HG03354 (cell line): Measurements from ENCODE around the gene XRCC1.
A peak's percentile ranks its signal among the peaks of the same experiment; 100 is the strongest.
"Not testable (repeated sequence)": the region's sequence is repeated elsewhere in the genome, so short reads cannot be mapped to it uniquely, and the experiment has no call there.

Experiments used
- ATAC-seq: cut with Tn5 transposase; IDR thresholded peaks from one replicate; pipeline ENCODE4 v1.9.1; 2021; ENCODE audit warnings: mild to moderate bottlenecking; ENCODE audit not compliant: unreplicated experiment, poor library complexity, severe bottlenecking

XRCC1 gene

GRCh38 chr19:43525836-43526771, 49.2 kb downstream of the XRCC1 start:
- no peak for ATAC-seq

DNA sequence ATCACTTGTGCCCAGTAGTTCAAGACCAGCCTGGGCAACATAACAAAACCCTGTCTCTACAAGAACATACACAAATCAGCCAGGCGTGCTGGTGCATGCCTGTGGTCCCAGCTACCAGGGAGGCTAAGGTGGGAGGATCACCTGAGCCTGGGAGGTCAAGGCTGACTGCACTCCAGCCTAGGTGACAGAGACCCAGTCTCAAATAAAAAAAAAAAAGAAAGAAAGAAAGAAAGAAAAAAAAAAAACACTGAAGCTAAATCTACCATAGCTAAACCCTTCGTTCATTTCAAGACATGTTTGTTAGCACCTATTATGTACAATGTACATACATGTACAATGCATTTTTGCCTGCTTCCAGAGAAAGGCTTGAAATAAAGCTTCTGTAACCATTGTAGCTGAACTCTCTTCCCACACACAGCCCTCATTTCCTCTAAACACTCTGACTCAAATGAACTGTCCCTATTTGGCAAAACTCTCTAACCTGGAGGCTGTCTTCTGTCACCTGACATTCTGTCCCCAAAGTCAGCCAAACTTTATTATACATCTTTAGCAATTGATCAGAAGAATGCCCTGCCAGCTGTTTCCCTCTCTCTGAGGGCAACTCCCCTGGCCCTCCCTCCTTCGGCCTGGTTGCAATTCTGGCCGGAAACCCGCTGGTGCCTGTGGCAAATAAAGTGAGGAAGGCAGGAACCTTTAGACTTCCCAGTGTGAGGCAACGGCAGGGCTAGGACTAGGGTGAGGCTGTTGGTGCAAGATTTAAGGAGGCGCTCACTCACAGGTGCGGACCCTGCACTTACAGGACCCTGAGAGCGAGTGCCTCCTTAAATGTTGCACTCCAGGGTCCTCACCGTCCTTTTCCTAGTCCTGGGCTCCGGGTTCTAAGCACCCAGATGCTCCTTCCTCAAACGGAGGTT, 50.1 kb downstream of the XRCC1 start:
- no peak for ATAC-seq

DNA sequence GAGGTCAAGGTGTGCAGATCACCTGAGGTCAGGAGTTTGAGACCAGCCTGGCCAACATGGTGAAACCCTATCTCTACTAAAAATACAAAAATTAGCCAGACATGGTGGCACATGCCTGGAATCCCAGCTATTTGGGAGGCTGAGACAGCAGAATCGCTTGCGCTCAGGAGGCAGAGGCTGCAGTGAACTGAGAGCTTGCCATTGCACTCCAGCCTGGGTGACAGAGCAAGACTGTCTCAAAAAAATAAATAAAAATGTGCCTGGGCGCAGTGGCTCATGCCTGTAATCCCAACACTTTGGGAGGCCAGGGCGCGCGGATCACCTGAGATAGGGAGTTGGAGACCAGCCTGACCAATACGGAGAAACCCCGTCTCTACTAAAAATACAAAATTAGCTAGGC, 51.6 kb downstream of the XRCC1 start:
- not testable (repeated sequence) for ATAC-seq

DNA sequence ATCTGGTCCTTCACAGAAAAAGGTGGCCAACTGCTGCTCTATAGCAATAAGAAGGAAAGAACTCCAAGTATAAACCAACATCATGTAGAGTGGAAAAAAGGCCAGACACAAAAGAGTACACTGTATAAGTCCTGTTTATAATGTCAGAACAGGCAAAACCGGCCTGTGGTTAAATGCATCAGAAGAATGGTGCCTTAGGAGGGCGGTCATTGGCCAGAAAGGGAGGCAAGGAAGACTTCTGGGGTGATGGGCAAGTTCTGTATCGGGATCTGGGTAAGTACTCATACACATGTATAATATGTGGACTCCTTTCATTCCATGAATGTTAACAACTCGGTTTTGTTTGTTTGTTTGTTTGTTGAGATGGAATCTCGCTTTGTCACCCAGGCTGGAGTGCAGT, 52.4 kb downstream of the XRCC1 start:
- no peak for ATAC-seq

- ATAC-seq, result no peak
Measured at GRCh38 chr19:43519436-43520088, 55.8 kb downstream of the XRCC1 start.

- no peak for ATAC-seq
Measured at GRCh38 chr19:43518051-43518450, 57.3 kb downstream of the XRCC1 start.

GRCh38 chr19:43512399-43512798, 62.9 kb downstream of the XRCC1 start:
- ATAC-seq, result not testable (repeated sequence)

- ATAC-seq, result no peak
Measured at GRCh38 chr19:43511324-43511723, 64.0 kb downstream of the XRCC1 start.

DNA sequence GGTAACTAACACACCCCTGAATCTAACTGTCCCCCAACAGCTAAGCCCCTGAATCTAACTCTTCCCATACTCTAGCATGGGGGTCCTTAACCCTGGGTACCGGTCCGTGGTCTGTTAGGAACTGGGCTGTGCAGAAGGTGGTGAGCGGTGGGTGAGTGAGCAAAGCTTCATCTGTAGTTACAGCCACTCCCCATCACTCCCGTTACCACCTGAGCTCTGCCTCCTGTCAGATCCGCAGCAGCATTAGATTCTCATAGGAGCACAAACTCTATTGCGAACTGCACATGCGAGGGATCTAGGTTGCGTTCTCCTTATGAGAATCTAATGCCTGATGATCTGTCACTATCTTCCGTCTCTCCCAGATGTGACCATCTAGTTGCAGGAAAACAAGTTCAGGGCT, 64.6 kb downstream of the XRCC1 start:
- ATAC-seq, result no peak

- no peak for ATAC-seq
Measured at GRCh38 chr19:43507880-43508279, 67.4 kb downstream of the XRCC1 start.

- no peak for ATAC-seq
Measured at GRCh38 chr19:43506629-43507028, 68.7 kb downstream of the XRCC1 start.

GRCh38 chr19:43505941-43506340, 69.4 kb downstream of the XRCC1 start:
- no peak for ATAC-seq

DNA sequence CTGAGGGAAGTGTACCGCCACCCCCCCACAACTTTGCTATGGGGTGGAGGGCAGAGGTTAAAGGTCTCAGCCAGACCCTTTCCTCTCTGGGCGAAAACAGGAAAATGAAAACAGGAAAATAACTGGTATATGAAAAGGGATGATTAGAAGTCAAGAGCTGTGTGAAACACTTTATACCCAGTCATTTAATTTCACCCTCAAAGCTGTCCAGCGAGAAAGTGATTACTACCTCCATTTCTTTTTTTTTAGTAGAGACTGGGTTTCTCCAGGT, 70.2 kb downstream of the XRCC1 start:
- ATAC-seq, result no peak

- ATAC-seq, result peak; percentile 29
Measured at GRCh38 chr19:43504426-43505185, 70.7 kb downstream of the XRCC1 start, which contains the start of gene PHLDB3. PHLDB3 (minus strand) TSS chr19:43504746; CDS start chr19:43504118, 628 bp downstream.

GRCh38 chr19:43503501-43504425, 71.6 kb downstream of the XRCC1 start:
- ATAC-seq, result peak; percentile 86

GRCh38 chr19:43502419-43502976, 72.8 kb downstream of the XRCC1 start:
- no peak for ATAC-seq

GRCh38 chr19:43501661-43502418, 73.5 kb downstream of the XRCC1 start:
- no peak for ATAC-seq
